ENCODE measurements around the gene NOS2. TPM values are rescaled to one million over a fixed set of nuclear protein-coding genes. Genes with fewer than 3 reads are reported as not detected.

The NOS2 gene
- total RNA-seq, 1 experiment from 2014 or later, result not detected

DNA sequence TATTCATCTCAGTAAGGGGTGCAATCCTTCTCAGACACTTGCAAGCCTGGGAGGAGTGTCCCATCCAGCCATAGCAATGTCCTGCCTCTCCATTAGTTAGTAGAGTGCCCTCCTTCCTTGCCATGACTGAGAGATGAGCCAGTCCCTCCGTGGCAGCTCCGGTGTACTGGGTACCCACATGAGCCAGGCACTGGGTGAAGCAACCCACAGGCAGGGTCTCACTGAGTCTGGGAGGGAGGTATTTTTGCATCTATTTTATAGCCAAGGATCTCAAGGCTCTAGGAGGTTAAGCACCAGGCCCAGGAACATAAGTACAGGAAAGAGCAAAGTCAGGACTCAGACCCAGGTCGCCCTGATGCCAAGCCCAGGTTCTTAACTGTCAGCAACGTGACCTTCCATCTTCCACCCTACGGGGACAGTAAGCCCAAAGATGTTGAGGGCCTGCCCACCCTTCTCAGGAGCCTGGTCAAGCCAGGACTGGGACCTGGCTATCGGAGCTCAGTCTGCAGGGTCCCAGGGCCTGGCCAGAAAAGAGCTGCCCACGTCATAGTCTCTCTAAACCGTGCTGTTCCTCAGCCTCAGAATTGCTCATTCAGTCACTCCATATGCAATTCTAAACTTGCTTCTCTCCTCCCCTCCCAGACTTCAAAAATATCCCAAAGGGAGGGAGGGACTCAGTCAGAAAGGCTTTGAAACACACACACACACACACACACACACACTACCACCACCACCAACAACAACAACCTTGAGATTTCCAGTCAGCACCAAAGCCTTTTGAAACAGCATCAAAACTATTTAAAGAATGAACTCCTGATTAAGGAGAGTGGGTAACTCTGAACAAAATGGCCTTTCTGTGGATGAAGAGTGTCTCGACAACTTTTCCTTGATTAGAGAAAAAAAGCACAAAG, 16.6 kb downstream of the NOS2 start:
- no peaks in the 10 kb centered on the region for H3K4me1 Mint-ChIP-seq (ENCODE audit: low read depth, unreplicated experiment)
- intact Hi-C loops (cut with micrococcal nuclease; ENCODE audit: unreplicated experiment), result no loop called here
- no peaks in the 10 kb centered on the region for H3K36me3 Mint-ChIP-seq (ENCODE audit: insufficient read depth, unreplicated experiment)
- CTCF ChIA-PET, result interaction anchor here (1.7 kb wide), 1 partner anchor 22 kb away, joined by 4 read pairs; no protein-coding TSS in a partner anchor
- no peak for DNase-seq
- no peak for TF ChIP-seq CTCF (IDR thresholded peaks at IDR 0.05; ENCODE audit: unreplicated experiment)
- H3K27ac Mint-ChIP-seq (ENCODE audit: unreplicated experiment), result no peak overlapping the region
- BruUV-seq (replicated peaks), result no TSS peak
- H3K27me3 Mint-ChIP-seq (ENCODE audit: unreplicated experiment), result peaks cover 59% of the 10 kb centered on the region
- H3K4me3 Mint-ChIP-seq (ENCODE audit: low read depth, unreplicated experiment), result no peak overlapping the region
- no peaks in the 10 kb centered on the region for H3K9me3 Mint-ChIP-seq (ENCODE audit: low read depth, unreplicated experiment)

DNA sequence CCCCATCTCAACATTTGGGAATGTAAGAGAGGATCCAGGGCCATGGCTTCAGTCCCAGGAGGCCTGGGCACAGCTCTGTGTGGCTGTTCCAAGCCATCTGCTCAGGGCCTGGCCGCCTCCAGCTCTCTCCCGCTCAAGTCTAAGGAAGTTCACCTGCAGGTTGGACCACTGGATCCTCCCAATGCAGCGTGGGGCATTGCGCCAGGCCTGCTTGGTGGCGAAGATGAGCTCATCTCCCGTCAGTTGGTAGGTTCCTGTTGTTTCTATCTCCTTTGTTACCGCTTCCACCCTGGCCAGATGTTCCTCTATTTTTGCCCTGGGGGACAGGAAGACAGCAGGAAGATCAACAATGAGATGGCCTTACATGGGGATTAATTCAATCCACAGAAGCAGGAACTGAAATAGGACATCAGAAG, 17.5 kb downstream of the NOS2 start:
- Mint-ChIP-seq H3K27me3 (ENCODE audit: unreplicated experiment) (peaks cover 50% of the 10 kb centered on the region), H3K36me3 (ENCODE audit: insufficient read depth, unreplicated experiment) (no peaks in the 10 kb centered on the region), H3K4me1 (ENCODE audit: low read depth, unreplicated experiment) (no peaks in the 10 kb centered on the region), H3K27ac (ENCODE audit: unreplicated experiment) (no peak overlapping the region), H3K9me3 (ENCODE audit: low read depth, unreplicated experiment) (no peaks in the 10 kb centered on the region), H3K4me3 (ENCODE audit: low read depth, unreplicated experiment) (no peak overlapping the region)
- DNase-seq, result no peak
- no peak for TF ChIP-seq CTCF (IDR thresholded peaks at IDR 0.05; ENCODE audit: unreplicated experiment)
- intact Hi-C loops (cut with micrococcal nuclease; ENCODE audit: unreplicated experiment), result no loop called here
- BruUV-seq (replicated peaks), result no TSS peak
- CTCF ChIA-PET, result no interaction called here

DNA sequence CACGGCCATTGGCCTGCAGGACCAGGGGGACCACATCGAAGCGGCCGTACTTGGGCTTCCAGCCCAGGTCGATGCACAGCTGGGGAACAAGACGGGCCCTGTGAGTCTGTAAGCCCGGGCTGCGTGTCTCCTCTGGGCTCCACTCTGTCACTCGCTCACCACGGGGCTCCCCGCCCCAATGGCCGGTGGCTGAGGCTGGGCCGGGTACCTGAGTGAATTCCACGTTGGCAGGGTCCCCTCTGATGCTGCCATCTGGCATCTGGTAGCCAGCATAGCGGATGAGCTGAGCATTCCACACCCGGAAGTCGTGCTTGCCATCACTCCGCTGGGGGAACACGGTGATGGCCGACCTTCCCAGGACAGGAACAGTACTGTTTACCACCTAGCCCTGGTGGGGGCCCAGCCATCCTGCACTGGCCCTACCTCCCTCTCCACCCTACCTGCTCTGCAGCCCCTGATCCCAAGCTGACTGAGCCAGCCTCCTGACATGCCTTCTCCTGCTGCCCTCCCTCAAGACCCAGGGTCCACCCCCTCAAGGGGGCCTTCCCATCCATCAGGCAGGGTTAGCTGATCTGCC, 19.4 kb downstream of the NOS2 start:
- Mint-ChIP-seq H3K4me3 (ENCODE audit: low read depth, unreplicated experiment) (no peak overlapping the region), H3K9me3 (ENCODE audit: low read depth, unreplicated experiment) (no peaks in the 10 kb centered on the region), H3K27me3 (ENCODE audit: unreplicated experiment) (peaks cover 46% of the 10 kb centered on the region), H3K36me3 (ENCODE audit: insufficient read depth, unreplicated experiment) (no peaks in the 10 kb centered on the region), H3K4me1 (ENCODE audit: low read depth, unreplicated experiment) (no peaks in the 10 kb centered on the region), H3K27ac (ENCODE audit: unreplicated experiment) (no peak overlapping the region)
- CTCF ChIA-PET, result no interaction called here
- DNase-seq, result no peak
- TF ChIP-seq CTCF (IDR thresholded peaks at IDR 0.05; ENCODE audit: unreplicated experiment), result no peak
- intact Hi-C loops (cut with micrococcal nuclease; ENCODE audit: unreplicated experiment), result no loop called here
- BruUV-seq (replicated peaks), result no TSS peak

- DNase-seq, result no peak
- peaks cover 52% of the 10 kb centered on the region for H3K27me3 Mint-ChIP-seq (ENCODE audit: unreplicated experiment)
Observed at GRCh38 chr17:27780092-27780827, 20.1 kb downstream of the NOS2 start.

More at GRCh38 chr17:27780092-27780827, 20.1 kb downstream of the NOS2 start:
- no peak overlapping the region for H3K4me3 Mint-ChIP-seq (ENCODE audit: low read depth, unreplicated experiment)
- CTCF ChIA-PET, result interaction anchor here (0.6 kb wide), 1 partner anchor 25 kb away, joined by 3 read pairs; no protein-coding TSS in a partner anchor
- no peak for TF ChIP-seq CTCF (IDR thresholded peaks at IDR 0.05; ENCODE audit: unreplicated experiment)
- H3K36me3 Mint-ChIP-seq (ENCODE audit: insufficient read depth, unreplicated experiment), result no peaks in the 10 kb centered on the region
- no peaks in the 10 kb centered on the region for H3K4me1 Mint-ChIP-seq (ENCODE audit: low read depth, unreplicated experiment)
- intact Hi-C loops (cut with micrococcal nuclease; ENCODE audit: unreplicated experiment), result no loop called here
- H3K27ac Mint-ChIP-seq (ENCODE audit: unreplicated experiment), result no peak overlapping the region
- no TSS peak for BruUV-seq (replicated peaks)
- H3K9me3 Mint-ChIP-seq (ENCODE audit: low read depth, unreplicated experiment), result no peaks in the 10 kb centered on the region

Measured in Calu3 (cell line).